Activated T-helper 1 cell treated with anti-CD3 and anti-CD28 coated beads, Interleukin-12 subunit alpha, Interleukin-12 subunit beta, Interleukin-2, Interleukin-4 antibody, amounts not matched to agents 30 ng/mL and 10 ng/mL and 1 ng/mL, durations not matched to agents 14 hours and 24 hours and 36 hours (primary cell): ENCODE measurements around the gene DHPS. TPM values are rescaled to one million over a fixed set of nuclear protein-coding genes. Genes with fewer than 3 reads are reported as not detected.
A peak's percentile ranks its signal among the peaks of the same experiment; 100 is the strongest.
"Not testable (repeated sequence)": the region's sequence is repeated elsewhere in the genome, so short reads cannot be mapped to it uniquely, and the experiment has no call there.

Source experiments
- DNase-seq: peaks from one replicate; pipeline ENCODE4 v3.0.0; 2021; ENCODE audit warnings: low spot score
- H3K27ac Mint-ChIP-seq: one replicate; pipeline ENCODE4 v1.8.0; 2021; ENCODE audit warnings: mild to moderate bottlenecking, mixed read lengths
- H3K27me3 Mint-ChIP-seq: one replicate; pipeline ENCODE4 v1.8.0; 2022; ENCODE audit warnings: mild to moderate bottlenecking, moderate library complexity, mixed read lengths; ENCODE audit not compliant: insufficient read depth
- H3K36me3 Mint-ChIP-seq: one replicate; pipeline ENCODE4 v1.8.0; 2021; ENCODE audit warnings: low read depth, mixed read lengths
- H3K4me1 Mint-ChIP-seq: one replicate; pipeline ENCODE4 v1.8.0; 2021; ENCODE audit warnings: low read depth, mixed read lengths
- H3K4me3 Mint-ChIP-seq: one replicate; pipeline ENCODE4 v1.8.0; 2021; ENCODE audit warnings: mild to moderate bottlenecking, moderate library complexity, mixed read lengths
- H3K9me3 Mint-ChIP-seq: one replicate; pipeline ENCODE4 v1.8.0; 2021; ENCODE audit warnings: mixed read lengths
- intact Hi-C: fragments of 100-400 bp; cut with micrococcal nuclease; formaldehyde crosslinking; loops from one replicate; pipeline ENCODE4 v1.15.1; 2024
- total RNA-seq: library from RNA; stranded (reverse); gene quantifications from 2 replicates; pipeline ENCODE4 v1.2.3, GENCODE V29; 2022

DHPS gene
- 144 and 147 TPM in 2 replicates for total RNA-seq

- Mint-ChIP-seq H3K9me3 (no peaks in the 10 kb centered on the region), H3K27ac (peak within 1 kb of the TSS; percentile 88), H3K4me1 (peaks cover 11% of the 10 kb centered on the region), H3K4me3 (peak within 1 kb of the TSS; percentile 86), H3K27me3 (no peaks in the 10 kb centered on the region), H3K36me3 (peaks cover 27% of the 10 kb centered on the region)
- intact Hi-C loops, result loop anchor here (1.0 kb wide), 5 partner anchors 12 to 71 kb away; partner anchors contain the start of genes FBXW9, GET3, ZNF490 and ZNF791
- DNase-seq, result peak; percentile 89
Measured at GRCh38 chr19:12681074-12681987, at the start of gene DHPS. TSS of gene DHPS (minus strand) at chr19:12681880. CDS start at chr19:12681766, 114 bp downstream.

DNA sequence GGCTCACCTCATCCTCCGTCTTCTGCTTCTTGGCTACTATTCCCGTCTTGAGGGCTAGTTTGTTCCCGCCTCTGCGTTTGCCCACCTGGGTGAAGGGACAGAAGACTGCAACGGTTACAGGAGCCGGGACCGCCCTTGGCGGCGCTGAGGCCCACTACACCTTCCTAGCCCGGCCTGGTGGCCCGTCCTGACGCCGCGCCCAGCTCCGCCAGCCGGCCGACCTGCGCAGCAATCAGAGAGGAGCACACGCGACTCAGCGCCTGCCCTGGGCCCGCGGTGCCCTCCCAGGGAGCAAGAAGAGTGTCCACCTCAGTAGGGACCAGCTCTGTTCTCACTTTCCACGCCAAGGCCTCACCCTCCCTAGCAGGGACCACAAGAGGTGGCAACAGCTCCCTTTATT, 49.7 kb upstream of the DHPS start:
- no peaks in the 10 kb centered on the region for H3K9me3 Mint-ChIP-seq
- no peaks in the 10 kb centered on the region for H3K27me3 Mint-ChIP-seq
- H3K36me3 Mint-ChIP-seq, result peaks cover 39% of the 10 kb centered on the region
- peaks cover 33% of the 10 kb centered on the region for H3K4me1 Mint-ChIP-seq
- H3K27ac Mint-ChIP-seq, result no peak overlapping the region
- H3K4me3 Mint-ChIP-seq, result no peak overlapping the region
- no peak for DNase-seq
- intact Hi-C loops, result loop anchor here (10.0 kb wide), 2 partner anchors 383 to 1637 kb away; partner anchors contain the start of genes NACC1 and TRMT1

DNA sequence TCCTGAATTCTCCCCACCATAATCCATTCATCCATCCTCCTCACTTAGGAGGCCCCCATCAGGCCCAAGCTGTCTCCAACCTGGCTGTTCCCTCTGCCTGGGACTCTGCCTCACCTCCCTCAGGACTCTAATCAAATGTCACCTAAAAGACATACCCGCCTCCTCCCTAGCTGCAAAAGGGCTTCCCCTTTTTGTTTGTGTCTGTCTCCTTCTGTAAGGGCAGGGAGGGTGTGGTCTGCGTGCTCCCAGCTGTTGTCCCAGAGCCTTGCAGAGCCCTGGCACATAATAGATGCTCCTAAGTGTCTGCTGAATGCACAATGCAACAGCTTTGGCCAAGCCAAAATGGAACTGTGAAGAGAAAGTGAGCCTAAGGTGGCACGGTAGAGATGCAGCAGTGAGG, 48.4 kb upstream of the DHPS start:
- Mint-ChIP-seq H3K9me3 (no peaks in the 10 kb centered on the region), H3K4me1 (peaks cover 34% of the 10 kb centered on the region), H3K36me3 (peaks cover 39% of the 10 kb centered on the region), H3K27me3 (no peaks in the 10 kb centered on the region), H3K4me3 (peak overlapping the region; percentile 25), H3K27ac (no peak overlapping the region)
- intact Hi-C loops, result loop anchor here (10.0 kb wide), 2 partner anchors 385 to 1635 kb away; partner anchors contain the start of genes NACC1 and TRMT1
- no peak for DNase-seq

- H3K27ac Mint-ChIP-seq, result no peak overlapping the region
- H3K36me3 Mint-ChIP-seq, result peaks cover 38% of the 10 kb centered on the region
- DNase-seq, result no peak
- H3K4me3 Mint-ChIP-seq, result no peak overlapping the region
- no peaks in the 10 kb centered on the region for H3K27me3 Mint-ChIP-seq
- intact Hi-C loops, result no loop called here
- peaks cover 40% of the 10 kb centered on the region for H3K4me1 Mint-ChIP-seq
- H3K9me3 Mint-ChIP-seq, result no peaks in the 10 kb centered on the region
Measured at GRCh38 chr19:12727745-12728433, 46.2 kb upstream of the DHPS start.

GRCh38 chr19:12726988-12727316, 45.3 kb upstream of the DHPS start:
- Mint-ChIP-seq H3K4me1 (peaks cover 37% of the 10 kb centered on the region), H3K9me3 (no peaks in the 10 kb centered on the region), H3K36me3 (peaks cover 39% of the 10 kb centered on the region), H3K4me3 (no peak overlapping the region), H3K27ac (no peak overlapping the region), H3K27me3 (no peaks in the 10 kb centered on the region)
- intact Hi-C loops, result no loop called here
- no peak for DNase-seq

DNA sequence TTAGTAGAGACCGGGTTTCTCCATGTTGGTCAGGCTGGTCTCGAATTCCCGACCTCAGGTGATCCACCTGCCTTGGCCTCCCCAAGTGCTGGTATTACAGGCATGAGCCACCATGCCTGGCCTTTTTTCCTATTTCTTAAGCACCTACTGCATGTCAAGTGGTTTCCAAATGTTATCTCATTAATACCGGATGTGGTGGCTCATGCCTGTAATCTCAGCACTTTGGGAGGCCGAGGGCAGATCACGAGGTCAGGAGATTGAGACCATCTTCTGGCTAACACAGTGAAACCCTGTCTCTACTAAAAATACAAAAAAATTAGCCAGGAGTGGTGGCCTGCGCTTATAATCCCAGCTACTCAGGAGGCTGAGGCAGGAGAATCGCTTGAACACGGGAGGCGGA, 43.9 kb upstream of the DHPS start:
- intact Hi-C loops, result not testable (repeated sequence)

GRCh38 chr19:12723641-12724426, 42.2 kb upstream of the DHPS start, which contains the start of gene TNPO2:
TSS of gene TNPO2 (minus strand) at chr19:12723932. CDS start at chr19:12720977, 2,955 bp downstream.
- peak; percentile 65 for DNase-seq
- Mint-ChIP-seq H3K27me3 (no peaks in the 10 kb centered on the region), H3K27ac (peak within 1 kb of the TSS; percentile 98), H3K4me1 (peaks cover 43% of the 10 kb centered on the region), H3K4me3 (peak within 1 kb of the TSS; percentile 99), H3K36me3 (peaks cover 37% of the 10 kb centered on the region), H3K9me3 (no peaks in the 10 kb centered on the region)
- intact Hi-C loops, result loop anchor here (1.0 to 5.0 kb wide), 4 partner anchors 9 to 112 kb away; partner anchors contain the start of genes HOOK2, JUNB, ZNF490 and ZNF791

More for the DNA sequence above, 43.9 kb upstream of the DHPS start:
- Mint-ChIP-seq H3K36me3 (peaks cover 46% of the 10 kb centered on the region), H3K4me1 (peaks cover 43% of the 10 kb centered on the region)
- DNase-seq, H3K27ac Mint-ChIP-seq, H3K27me3 Mint-ChIP-seq, H3K4me3 Mint-ChIP-seq, H3K9me3 Mint-ChIP-seq: not testable (repeated sequence)

DNA sequence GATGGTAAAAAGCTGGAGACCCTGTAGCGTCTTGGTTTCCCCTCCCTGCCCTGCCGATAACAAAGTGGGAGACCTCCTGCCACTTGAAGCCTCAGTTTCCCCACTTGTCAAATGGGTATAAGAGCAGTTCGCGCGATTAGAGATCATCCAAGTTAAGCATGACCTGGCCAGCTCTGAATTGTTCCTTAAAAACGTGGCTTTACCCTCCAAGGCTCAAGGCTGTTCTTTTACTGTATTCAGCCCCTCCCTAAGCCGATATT, 41.6 kb upstream of the DHPS start:
- Mint-ChIP-seq H3K4me1 (peaks cover 48% of the 10 kb centered on the region), H3K27ac (peak overlapping the region; percentile 98), H3K36me3 (peaks cover 35% of the 10 kb centered on the region), H3K4me3 (peak overlapping the region; percentile 99), H3K9me3 (no peaks in the 10 kb centered on the region), H3K27me3 (no peaks in the 10 kb centered on the region)
- intact Hi-C loops, result loop anchor here (1.0 to 5.0 kb wide), 4 partner anchors 10 to 111 kb away; partner anchors contain the start of genes HOOK2, JUNB, ZNF490 and ZNF791
- DNase-seq, result no peak

DNA sequence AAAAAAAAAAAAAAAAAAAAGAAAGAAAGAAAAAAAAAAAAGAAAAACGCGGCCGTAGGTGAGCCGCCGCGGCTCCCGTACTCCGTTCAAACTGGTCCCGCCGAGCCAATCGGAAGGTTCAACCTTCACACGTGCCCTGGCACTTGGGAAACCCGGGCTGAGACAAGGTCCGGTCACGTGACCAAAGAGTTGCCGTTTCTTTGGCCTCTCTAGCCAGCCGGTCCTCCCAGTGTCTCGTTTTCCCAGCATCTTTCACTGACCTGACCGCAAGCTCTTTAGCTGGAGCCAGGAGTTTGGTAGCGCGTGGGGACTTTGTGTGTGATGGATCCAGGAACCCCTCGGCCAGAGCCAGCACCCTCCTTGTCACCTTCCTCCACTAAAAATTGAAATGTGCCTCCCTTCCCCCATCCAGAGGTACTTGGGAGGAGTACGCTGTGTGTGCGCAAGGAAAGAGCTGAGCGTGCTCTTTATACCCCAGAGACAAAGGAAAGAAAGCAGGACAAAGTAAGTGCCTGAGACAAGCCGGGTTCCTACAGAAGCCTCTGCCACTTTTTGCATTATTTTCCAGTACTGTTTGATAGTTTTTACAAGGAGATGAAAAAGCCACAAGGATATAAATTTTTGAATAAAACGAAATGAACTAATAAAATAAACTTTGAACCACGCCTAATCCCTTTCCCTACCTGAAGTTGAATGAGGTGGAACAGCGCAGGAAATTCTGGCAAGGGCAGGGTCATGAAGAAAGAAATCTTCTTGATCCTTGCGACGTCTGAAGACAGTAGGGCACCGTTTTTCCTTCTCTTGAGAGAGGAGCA, 41.1 kb upstream of the DHPS start:
- Mint-ChIP-seq H3K4me1 (peaks cover 48% of the 10 kb centered on the region), H3K36me3 (peaks cover 32% of the 10 kb centered on the region), H3K4me3 (peak overlapping the region; percentile 99), H3K27me3 (no peaks in the 10 kb centered on the region), H3K27ac (peak overlapping the region; percentile 98), H3K9me3 (no peaks in the 10 kb centered on the region)
- peak; percentile 91 for DNase-seq
- intact Hi-C loops, result loop anchor here (1.0 to 5.0 kb wide), 9 partner anchors 11 to 171 kb away; partner anchors contain the start of genes DHPS, FBXW9, GET3 and HOOK2

DNA sequence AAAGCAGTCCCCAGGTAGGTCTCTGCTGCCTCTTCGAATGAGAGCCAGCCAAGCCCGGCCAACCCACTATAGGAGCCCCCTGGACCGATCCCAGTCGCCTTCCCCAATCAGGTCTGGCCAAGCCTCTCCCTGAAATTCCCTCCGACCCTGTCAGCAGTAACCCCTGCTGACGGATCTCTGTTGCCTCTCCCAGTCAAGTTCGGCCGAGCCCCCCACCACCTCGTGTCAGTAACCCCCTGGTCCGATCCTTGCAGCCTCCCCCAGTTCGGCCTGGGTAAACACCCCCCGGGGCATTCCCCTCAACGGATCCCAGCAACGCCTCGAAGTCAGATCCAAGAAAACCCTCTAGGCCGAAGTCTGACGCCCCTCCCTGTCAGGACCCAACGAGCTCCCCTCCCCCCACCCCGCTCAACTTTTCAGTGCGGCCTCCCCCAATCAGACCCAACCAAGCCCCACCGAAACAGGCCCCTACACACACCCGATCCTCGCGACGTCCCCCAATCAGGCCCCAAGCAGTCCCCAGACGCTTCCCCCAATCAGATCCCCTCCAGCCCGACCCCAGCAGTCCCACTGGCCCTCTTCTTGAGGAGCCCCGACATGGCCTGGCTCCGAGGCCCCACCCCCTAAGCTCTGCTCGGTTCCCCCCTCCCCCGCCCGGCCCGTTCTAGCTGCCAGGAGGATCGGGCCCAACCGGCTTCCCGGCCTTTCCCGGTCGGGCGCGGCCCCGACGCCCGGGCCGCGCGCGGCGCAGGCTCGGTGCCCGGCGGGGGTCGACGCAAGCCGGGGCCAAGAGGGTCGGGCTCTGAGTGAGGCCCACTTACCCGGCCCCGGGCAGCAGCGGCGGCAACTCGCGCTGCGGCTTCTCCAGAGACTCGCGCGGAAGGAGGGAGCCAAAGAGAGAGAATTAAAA, 40.2 kb upstream of the DHPS start:
- H3K36me3 Mint-ChIP-seq, result peaks cover 30% of the 10 kb centered on the region
- peaks cover 46% of the 10 kb centered on the region for H3K4me1 Mint-ChIP-seq
- intact Hi-C loops, result loop anchor here (1.0 to 5.0 kb wide), 8 partner anchors 15 to 171 kb away; partner anchors contain the start of genes DHPS, FBXW9, GET3 and HOOK2
- DNase-seq, result peak; percentile 33
- no peaks in the 10 kb centered on the region for H3K9me3 Mint-ChIP-seq
- H3K27ac Mint-ChIP-seq, result peak overlapping the region; percentile 91
- peak overlapping the region; percentile 99 for H3K4me3 Mint-ChIP-seq
- H3K27me3 Mint-ChIP-seq, result no peaks in the 10 kb centered on the region
